Glutamatergic neuron (in vitro differentiated cells): ENCODE measurements around the gene BCAT1. TPM values are rescaled to one million over a fixed set of nuclear protein-coding genes. Genes with fewer than 3 reads are reported as not detected.

Experiments used
- DNase-seq: peaks from one replicate; pipeline ENCODE4 v3.0.0; 2022
- H3K27ac Mint-ChIP-seq: one replicate; pipeline ENCODE4 v1.8.0; 2020; ENCODE audit warnings: mild to moderate bottlenecking, mixed read lengths, inconsistent platforms; ENCODE audit not compliant: unreplicated experiment
- H3K27me3 Mint-ChIP-seq: one replicate; pipeline ENCODE4 v1.8.0; 2020; ENCODE audit warnings: mild to moderate bottlenecking, moderate library complexity, mixed read lengths, inconsistent platforms; ENCODE audit not compliant: unreplicated experiment
- H3K36me3 Mint-ChIP-seq: one replicate; pipeline ENCODE4 v1.8.0; 2020; ENCODE audit warnings: mild to moderate bottlenecking, mixed read lengths, inconsistent platforms; ENCODE audit not compliant: unreplicated experiment
- H3K4me1 Mint-ChIP-seq: one replicate; pipeline ENCODE4 v1.8.0; 2020; ENCODE audit warnings: mild to moderate bottlenecking, low read depth, mixed read lengths, inconsistent platforms; ENCODE audit not compliant: unreplicated experiment
- H3K4me3 Mint-ChIP-seq: one replicate; pipeline ENCODE4 v1.8.0; 2020; ENCODE audit warnings: mild to moderate bottlenecking, mixed read lengths, inconsistent platforms; ENCODE audit not compliant: unreplicated experiment
- H3K9me3 Mint-ChIP-seq: one replicate; pipeline ENCODE4 v1.8.0; 2020; ENCODE audit warnings: mild to moderate bottlenecking, moderate library complexity, mixed read lengths, inconsistent platforms; ENCODE audit not compliant: unreplicated experiment
- CTCF ChIP-seq: fragments of 200-600 bp; sonication (generic); IDR thresholded peaks from one replicate; pipeline ENCODE4 v1.5.0; 2021; ENCODE audit not compliant: partially characterized antibody, unreplicated experiment
- total RNA-seq: library from RNA; stranded (reverse); fragmentation: NEBNext Ultra II Directional; extraction: Animal tissue kit (Norgen Biotek cat#: 25700); gene quantifications from one replicate; pipeline ENCODE4 v1.2.1, GENCODE V29; 2021; ENCODE audit not compliant: unreplicated experiment

The BCAT1 gene
- total RNA-seq, 1 donor from 2014 or later: 401 TPM

GRCh38 chr12:24901576-24902461, 47.1 kb downstream of the BCAT1 start:
- peak overlapping the region; percentile 94 for H3K4me3 Mint-ChIP-seq
- H3K4me1 Mint-ChIP-seq: peaks cover 16% of the 10 kb centered on the region

GRCh38 chr12:24900196-24900595, 48.7 kb downstream of the BCAT1 start:
- no peak overlapping the region for H3K4me3 Mint-ChIP-seq
- H3K4me1 Mint-ChIP-seq: peaks cover 16% of the 10 kb centered on the region
- H3K9me3 Mint-ChIP-seq: peaks cover 3% of the 10 kb centered on the region
- no peaks in the 10 kb centered on the region for H3K36me3 Mint-ChIP-seq
- TF ChIP-seq CTCF: no peak
- H3K27me3 Mint-ChIP-seq: peaks cover 7% of the 10 kb centered on the region
- H3K27ac Mint-ChIP-seq: no peak overlapping the region
- no peak for DNase-seq

More at GRCh38 chr12:24901576-24902461, 47.1 kb downstream of the BCAT1 start:
- peak; percentile 71 for DNase-seq
- TF ChIP-seq CTCF: no peak
- H3K9me3 Mint-ChIP-seq: peaks cover 3% of the 10 kb centered on the region
- H3K36me3 Mint-ChIP-seq: no peaks in the 10 kb centered on the region
- peaks cover 7% of the 10 kb centered on the region for H3K27me3 Mint-ChIP-seq
- peak overlapping the region; percentile 94 for H3K27ac Mint-ChIP-seq

GRCh38 chr12:24899503-24900075, 49.3 kb downstream of the BCAT1 start:
- no peak overlapping the region for H3K4me3 Mint-ChIP-seq
- DNase-seq: no peak
- H3K27ac Mint-ChIP-seq: no peak overlapping the region
- H3K9me3 Mint-ChIP-seq: peaks cover 3% of the 10 kb centered on the region
- no peak for TF ChIP-seq CTCF
- no peaks in the 10 kb centered on the region for H3K36me3 Mint-ChIP-seq
- H3K27me3 Mint-ChIP-seq: peaks cover 7% of the 10 kb centered on the region
- peaks cover 17% of the 10 kb centered on the region for H3K4me1 Mint-ChIP-seq

- Mint-ChIP-seq H3K4me3 (no peak overlapping the region), H3K4me1 (peaks cover 17% of the 10 kb centered on the region), H3K9me3 (peaks cover 3% of the 10 kb centered on the region), H3K27ac (no peak overlapping the region), H3K27me3 (peaks cover 7% of the 10 kb centered on the region), H3K36me3 (no peaks in the 10 kb centered on the region)
- no peak for DNase-seq
- TF ChIP-seq CTCF: no peak
Observed at GRCh38 chr12:24898606-24899005, 50.3 kb downstream of the BCAT1 start.

- Mint-ChIP-seq H3K4me3 (no peak overlapping the region), H3K4me1 (peaks cover 14% of the 10 kb centered on the region), H3K9me3 (peaks cover 3% of the 10 kb centered on the region), H3K36me3 (no peaks in the 10 kb centered on the region), H3K27ac (no peak overlapping the region), H3K27me3 (peaks cover 7% of the 10 kb centered on the region)
- TF ChIP-seq CTCF: no peak
- DNase-seq: no peak
Observed at GRCh38 chr12:24898185-24898584, 50.7 kb downstream of the BCAT1 start.
